ENCODE measurements around the gene RSPO1. TPM values are rescaled to one million over a fixed set of nuclear protein-coding genes. Genes with fewer than 3 reads are reported as not detected.

The RSPO1 gene
- total RNA-seq, 2 experiments from 2014 or later, result not detected

GRCh38 chr1:37652976-37653375 lies 18.3 kb upstream of the RSPO1 start:
- Histone ChIP-seq H3K9me3 (ENCODE audit: low read length) (no peaks in the 10 kb centered on the region), H3K27ac (ENCODE audit: low read depth, low read length, poor library complexity, severe bottlenecking) (no peak overlapping the region), H3K9me2 (ENCODE audit: insufficient read depth, low read length) (no peaks in the 10 kb centered on the region), H3K4me1 (ENCODE audit: insufficient read depth, low read length, poor library complexity, severe bottlenecking) (no peaks in the 10 kb centered on the region), H3K4me2 (ENCODE audit: low read length) (no peak overlapping the region), H3K4me3 (ENCODE audit: low read depth, low read length, poor library complexity, severe bottlenecking) (no peak overlapping the region), H3K79me2 (ENCODE audit: insufficient read depth, low read depth, low read length) (no peaks in the 10 kb centered on the region), H4K20me1 (ENCODE audit: insufficient read depth, low read length) (no peaks in the 10 kb centered on the region), H3K36me3 (ENCODE audit: insufficient read depth, low read length) (no peaks in the 10 kb centered on the region), H2AFZ (ENCODE audit: low read length) (no peak overlapping the region)
- no peak for TF ChIP-seq EZH2phosphoT487 (IDR thresholded peaks at IDR 0.05; ENCODE audit: borderline replicate concordance, low read depth, low read length)
- TF ChIP-seq CTCF (conservative IDR thresholded peaks at IDR 0.05; ENCODE audit: low read length), result no peak
- no peak for DNase-seq (ENCODE audit: low spot score)
- POLR2A ChIA-PET, result no interaction called here
- CTCF ChIA-PET (ENCODE audit: unreplicated experiment), result no interaction called here
- BruUV-seq (replicated peaks), result no TSS peak
- intact Hi-C loops (cut with micrococcal nuclease; ENCODE audit: unreplicated experiment), result no loop called here

GRCh38 chr1:37651803-37652202 lies 17.1 kb upstream of the RSPO1 start:
- Histone ChIP-seq H3K4me1 (ENCODE audit: insufficient read depth, low read length, poor library complexity, severe bottlenecking) (no peaks in the 10 kb centered on the region), H3K9me2 (ENCODE audit: insufficient read depth, low read length) (no peaks in the 10 kb centered on the region), H4K20me1 (ENCODE audit: insufficient read depth, low read length) (no peaks in the 10 kb centered on the region), H2AFZ (ENCODE audit: low read length) (no peak overlapping the region), H3K79me2 (ENCODE audit: insufficient read depth, low read depth, low read length) (no peaks in the 10 kb centered on the region), H3K36me3 (ENCODE audit: insufficient read depth, low read length) (no peaks in the 10 kb centered on the region), H3K4me2 (ENCODE audit: low read length) (no peak overlapping the region), H3K27ac (ENCODE audit: low read depth, low read length, poor library complexity, severe bottlenecking) (no peak overlapping the region), H3K4me3 (ENCODE audit: low read depth, low read length, poor library complexity, severe bottlenecking) (no peak overlapping the region), H3K9me3 (ENCODE audit: low read length) (no peaks in the 10 kb centered on the region)
- no peak for TF ChIP-seq EZH2phosphoT487 (IDR thresholded peaks at IDR 0.05; ENCODE audit: borderline replicate concordance, low read depth, low read length)
- intact Hi-C loops (cut with micrococcal nuclease; ENCODE audit: unreplicated experiment), result no loop called here
- CTCF ChIA-PET (ENCODE audit: unreplicated experiment), result no interaction called here
- no TSS peak for BruUV-seq (replicated peaks)
- POLR2A ChIA-PET, result interaction anchor here (0.8 kb wide), 1 partner anchor 275 kb away, joined by 4 read pairs; no protein-coding TSS in a partner anchor
- no peak for DNase-seq (ENCODE audit: low spot score)

GRCh38 chr1:37650721-37651120 lies 16.0 kb upstream of the RSPO1 start:
- H3K9me2 ChIP-seq (ENCODE audit: insufficient read depth, low read length), result no peaks in the 10 kb centered on the region
- POLR2A ChIA-PET, result no interaction called here
- CTCF ChIA-PET (ENCODE audit: unreplicated experiment), result no interaction called here

More at GRCh38 chr1:37650721-37651120, 16.0 kb upstream of the RSPO1 start:
- no peak for TF ChIP-seq CTCF (conservative IDR thresholded peaks at IDR 0.05; ENCODE audit: low read length)
- TF ChIP-seq EZH2phosphoT487 (IDR thresholded peaks at IDR 0.05; ENCODE audit: borderline replicate concordance, low read depth, low read length), result no peak
- intact Hi-C loops (cut with micrococcal nuclease; ENCODE audit: unreplicated experiment), result no loop called here
- H3K36me3 ChIP-seq (ENCODE audit: insufficient read depth, low read length), result no peaks in the 10 kb centered on the region
- H3K4me2 ChIP-seq (ENCODE audit: low read length), result no peak overlapping the region
- H2AFZ ChIP-seq (ENCODE audit: low read length), result no peak overlapping the region
- H3K4me1 ChIP-seq (ENCODE audit: insufficient read depth, low read length, poor library complexity, severe bottlenecking), result no peaks in the 10 kb centered on the region
- no TSS peak for BruUV-seq (replicated peaks)
- H4K20me1 ChIP-seq (ENCODE audit: insufficient read depth, low read length), result no peaks in the 10 kb centered on the region
- no peak overlapping the region for H3K27ac ChIP-seq (ENCODE audit: low read depth, low read length, poor library complexity, severe bottlenecking)
- no peak overlapping the region for H3K4me3 ChIP-seq (ENCODE audit: low read depth, low read length, poor library complexity, severe bottlenecking)
- H3K79me2 ChIP-seq (ENCODE audit: insufficient read depth, low read depth, low read length), result no peaks in the 10 kb centered on the region
- H3K9me3 ChIP-seq (ENCODE audit: low read length), result no peaks in the 10 kb centered on the region
- no peak for DNase-seq (ENCODE audit: low spot score)

Measured in OCI-LY7 (cell line).